Fibroblast of pulmonary artery (primary cell): ENCODE measurements around the gene CTR9.

Experiments used
- DNase-seq: peaks from one replicate; pipeline ENCODE4 v3.0.0-alpha.2; 2010; ENCODE audit warnings: low read depth
- H3K4me3 ChIP-seq: replicated peaks from 2 replicates; pipeline ENCODE4 v1.5.1; 2011; ENCODE audit warnings: low read depth, mild to moderate bottlenecking, control low read depth, low read length, moderate library complexity
- CTCF ChIP-seq: IDR thresholded peaks from 2 replicates; pipeline ENCODE4 v1.5.1; 2011; ENCODE audit warnings: mild to moderate bottlenecking, control low read depth, low read length, inconsistent platforms; ENCODE audit errors: missing control alignments

Gene CTR9

GRCh38 chr11:10716543-10717259, 34.3 kb upstream of the CTR9 start:
- H3K4me3 ChIP-seq: no peak overlapping the region
- no peak for DNase-seq
- no peak for TF ChIP-seq CTCF

- no peak for DNase-seq
- H3K4me3 ChIP-seq: no peak overlapping the region
- no peak for TF ChIP-seq CTCF
These were observed 31.4 kb upstream of the CTR9 start for GRCh38 chr11:10719616-10720015.

GRCh38 chr11:10720881-10721376, 30.1 kb upstream of the CTR9 start:
- no peak for TF ChIP-seq CTCF
- DNase-seq: no peak
- no peak overlapping the region for H3K4me3 ChIP-seq

GRCh38 chr11:10722307-10722706, 28.7 kb upstream of the CTR9 start:
- no peak overlapping the region for H3K4me3 ChIP-seq
- TF ChIP-seq CTCF: no peak
- DNase-seq: no peak

GRCh38 chr11:10725114-10725906, 25.7 kb upstream of the CTR9 start:
- TF ChIP-seq CTCF: no peak
- H3K4me3 ChIP-seq: no peak overlapping the region
- DNase-seq: peak; percentile 74

GRCh38 chr11:10725907-10726253, 25.2 kb upstream of the CTR9 start:
- TF ChIP-seq CTCF: no peak
- DNase-seq: no peak
- no peak overlapping the region for H3K4me3 ChIP-seq
